Superior temporal gyrus (tissue), 1 donor: ENCODE data around the gene AP2B1.

Experiments used
- DNase-seq: peaks from one replicate; pipeline ENCODE4 v3.0.0-alpha.2; 2016; ENCODE audit errors: extremely low spot score

AP2B1 gene

DNA sequence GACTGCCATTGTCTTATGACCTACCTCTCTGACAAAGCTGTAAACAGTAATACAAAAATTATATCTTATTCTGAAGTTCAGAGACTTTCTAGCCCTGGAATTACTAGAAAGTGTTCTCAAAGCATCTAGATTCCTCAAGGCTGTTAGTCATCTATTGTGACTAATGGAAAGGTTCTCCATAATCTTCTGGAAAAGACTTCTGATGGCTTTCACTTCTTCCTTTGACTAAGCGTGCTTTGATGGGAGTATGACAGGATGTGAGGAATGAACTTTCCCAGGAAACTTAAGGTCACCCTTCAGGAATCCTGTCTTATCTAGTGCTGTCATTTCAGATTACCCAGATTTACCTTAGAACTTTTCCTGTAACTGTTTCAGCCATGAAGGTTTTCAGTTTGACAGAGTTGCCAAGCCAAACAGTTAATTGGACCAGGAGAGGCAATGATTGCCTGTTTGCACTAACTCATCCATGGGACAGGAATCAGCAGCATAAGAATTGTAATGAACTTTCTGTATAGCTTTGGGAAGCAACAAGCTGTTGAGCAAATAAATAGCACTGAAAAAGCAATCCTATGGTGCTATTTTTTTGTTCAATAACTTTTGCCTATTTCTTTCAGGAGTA is 43.5 kb downstream of the AP2B1 start:
- DNase-seq: no peak

DNA sequence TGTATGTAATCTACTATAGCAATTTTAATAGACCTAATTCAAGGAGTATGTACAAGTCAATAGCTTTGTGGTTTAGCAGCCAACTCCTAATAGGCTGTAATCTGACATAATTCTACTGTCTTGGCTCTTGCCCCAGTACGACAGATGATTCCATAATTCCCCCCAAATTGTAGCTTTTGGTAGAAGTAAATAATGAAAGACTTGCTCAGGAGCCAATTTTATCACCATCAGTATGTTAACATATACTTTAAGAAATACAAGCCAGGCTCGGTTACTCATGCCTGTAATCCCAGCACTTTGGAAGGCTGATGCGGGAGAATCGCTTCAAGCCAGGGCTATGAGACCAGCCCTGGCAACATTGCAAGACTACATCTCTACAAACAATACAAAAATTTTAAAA is 53.9 kb downstream of the AP2B1 start:
- no peak for DNase-seq

DNA sequence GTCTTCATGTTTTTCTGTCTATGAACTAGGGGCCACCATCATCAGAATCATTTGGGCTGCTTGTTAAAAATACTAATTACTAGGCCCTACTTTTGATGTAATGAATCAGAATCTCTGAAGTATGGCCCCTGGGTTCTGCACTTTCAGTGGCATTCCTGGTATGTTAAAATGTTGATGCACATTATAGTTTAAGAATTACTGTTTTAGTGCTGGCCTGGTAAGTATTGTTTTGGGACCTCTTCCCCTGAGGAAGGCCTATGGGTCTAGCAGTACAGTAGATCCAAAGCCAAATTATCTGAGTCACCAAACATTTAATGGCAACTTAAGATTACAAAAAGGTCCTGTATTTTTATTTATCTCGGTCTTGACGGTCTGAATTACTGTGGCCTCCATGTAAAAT is 58.8 kb downstream of the AP2B1 start:
- DNase-seq: no peak

DNA sequence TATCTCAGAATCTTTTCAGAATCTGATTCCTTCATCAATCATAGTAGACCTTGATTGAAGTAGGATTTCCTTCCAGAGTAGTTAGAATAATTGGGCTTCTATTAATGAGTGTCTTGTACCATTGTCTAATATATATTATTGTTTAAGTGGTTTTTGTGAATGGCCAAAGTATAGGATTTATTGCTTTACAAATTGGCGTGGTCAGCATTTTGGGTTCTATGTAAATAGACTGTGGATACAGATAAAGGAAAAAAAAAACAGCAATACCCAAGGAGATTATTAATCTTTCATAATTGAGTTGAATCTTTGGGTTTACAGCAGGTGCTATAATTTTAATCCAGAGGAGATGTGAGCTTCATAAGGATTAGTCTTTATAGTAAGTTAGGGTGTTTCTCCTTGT is 64.3 kb downstream of the AP2B1 start:
- DNase-seq: no peak

DNA sequence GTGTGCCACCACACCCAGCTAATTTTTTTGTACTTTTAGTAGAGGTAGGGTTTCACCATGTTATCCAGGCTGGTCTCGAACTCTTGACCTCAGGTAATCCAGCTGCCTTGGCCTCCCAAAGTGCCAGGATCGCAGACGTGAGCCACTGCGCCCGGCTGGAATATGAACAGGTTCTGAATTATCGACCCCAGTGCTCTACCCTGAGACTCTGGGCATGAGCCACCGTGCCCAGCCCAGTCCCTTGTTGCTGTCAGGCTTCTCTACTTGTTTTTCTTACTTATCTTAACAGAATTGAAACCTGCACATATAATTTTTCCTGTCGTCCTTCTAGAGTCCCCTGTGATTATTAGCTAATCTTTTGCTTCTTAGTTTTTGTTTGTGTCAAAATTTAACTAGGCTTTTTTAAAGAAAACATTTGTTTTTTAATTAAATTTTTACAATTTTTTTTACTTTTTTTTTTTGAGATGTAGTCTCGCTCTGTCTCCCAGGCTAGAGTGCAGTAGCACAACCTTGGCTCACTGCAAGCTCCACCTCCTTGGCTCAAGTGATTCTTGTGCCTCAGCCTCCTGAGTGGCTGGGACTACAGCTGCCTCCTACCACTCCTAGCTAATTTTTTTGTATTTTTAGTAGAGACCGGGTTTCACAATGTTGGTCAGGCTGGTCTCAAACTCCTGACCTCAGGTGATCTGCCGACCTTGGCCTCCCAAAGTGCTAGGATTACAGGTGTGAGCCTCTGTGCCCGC is 66.7 kb downstream of the AP2B1 start:
- no peak for DNase-seq

DNA sequence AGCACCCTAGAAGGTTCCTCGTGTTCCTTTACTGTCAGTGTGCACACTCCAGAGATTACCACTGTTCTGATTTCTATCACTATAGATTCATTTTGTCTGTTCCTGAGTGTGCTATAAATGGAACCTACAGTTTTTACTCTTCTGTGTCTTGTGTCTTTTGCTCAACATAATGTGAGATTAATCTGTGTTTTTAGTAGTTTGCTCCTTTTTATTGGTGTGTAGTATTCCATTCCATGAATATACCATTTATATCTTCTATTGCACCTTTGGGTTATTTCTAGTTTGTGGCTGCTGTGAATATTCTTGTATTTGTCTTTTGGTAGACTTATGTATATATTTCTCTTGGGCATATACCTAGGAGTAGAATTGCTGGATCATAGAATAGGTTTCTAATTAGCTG is 68.2 kb downstream of the AP2B1 start:
- no peak for DNase-seq

DNA sequence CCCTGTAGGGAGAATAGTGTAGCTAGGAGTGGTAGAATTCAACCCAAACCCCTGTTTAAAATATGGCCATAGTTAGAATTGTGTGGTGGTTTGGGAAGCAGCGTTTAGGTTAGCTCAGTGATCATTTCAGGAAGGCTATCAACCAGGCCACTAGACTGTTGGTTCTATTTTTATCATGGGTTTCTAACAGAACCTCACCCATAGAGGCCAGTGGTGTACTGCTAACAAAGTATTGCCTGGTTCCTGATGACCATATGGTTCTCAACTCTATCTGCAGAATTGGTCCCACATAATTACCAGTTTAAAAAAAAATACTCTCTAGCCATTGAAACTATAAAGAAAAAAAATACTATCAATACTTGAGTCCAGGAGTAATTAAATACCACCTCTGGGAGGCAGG is 73.8 kb downstream of the AP2B1 start:
- no peak for DNase-seq

DNA sequence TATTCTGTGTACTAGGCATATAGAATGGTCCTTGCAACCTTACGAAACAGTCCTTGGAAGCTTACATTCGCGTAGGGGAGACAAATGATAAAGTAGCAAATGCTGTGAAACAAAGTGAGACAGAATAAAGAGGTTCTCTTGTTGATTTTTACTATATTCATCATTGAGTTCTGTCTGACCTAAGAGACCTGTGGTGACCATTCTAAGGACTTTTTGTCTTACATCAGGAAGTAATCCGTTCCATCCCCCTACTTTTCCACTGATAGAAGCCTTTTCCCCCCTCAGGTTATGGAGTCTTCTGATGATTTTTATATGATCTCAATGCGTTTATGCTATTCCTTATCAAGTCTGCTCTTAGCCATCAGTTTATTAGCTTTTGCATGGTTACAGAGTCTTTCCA is 77.6 kb downstream of the AP2B1 start:
- DNase-seq: no peak

DNA sequence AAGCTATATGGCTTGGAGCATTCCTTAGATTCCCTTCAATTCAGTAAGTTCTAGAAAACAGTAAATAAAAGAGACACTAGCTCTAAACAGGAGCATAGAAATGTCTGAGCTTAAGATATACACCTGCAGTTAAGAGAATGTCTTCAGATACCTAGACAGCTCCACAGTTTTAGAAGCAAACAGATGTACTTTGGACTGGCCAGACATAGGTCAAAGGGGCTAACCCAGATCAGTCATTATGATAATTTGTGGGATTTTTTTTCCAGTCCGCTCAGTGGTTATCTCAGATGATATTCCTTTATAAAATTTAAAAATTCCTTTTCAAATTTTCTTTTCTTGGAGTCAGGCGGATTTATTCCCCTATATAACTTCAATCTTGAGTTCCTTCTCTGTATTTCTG is 78.5 kb downstream of the AP2B1 start:
- no peak for DNase-seq

DNA sequence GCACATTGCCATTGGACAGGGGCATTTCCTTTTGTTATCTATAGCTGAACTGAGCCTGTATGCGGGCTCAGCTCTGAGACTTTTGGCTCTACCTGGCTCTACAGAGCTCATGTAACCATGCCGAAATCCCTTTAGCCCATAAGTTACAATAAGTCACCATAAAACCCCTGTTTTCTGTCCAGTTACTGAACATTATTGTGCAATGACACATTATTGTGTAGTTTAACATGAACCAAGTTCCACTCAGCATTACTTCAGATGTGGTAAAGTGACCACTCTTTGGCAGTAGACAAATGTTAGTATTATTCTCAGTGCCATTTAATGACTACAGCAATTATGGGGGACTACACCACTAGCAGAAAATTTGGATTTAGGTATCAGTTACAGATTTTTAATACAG is 78.9 kb downstream of the AP2B1 start:
- DNase-seq: no peak

DNA sequence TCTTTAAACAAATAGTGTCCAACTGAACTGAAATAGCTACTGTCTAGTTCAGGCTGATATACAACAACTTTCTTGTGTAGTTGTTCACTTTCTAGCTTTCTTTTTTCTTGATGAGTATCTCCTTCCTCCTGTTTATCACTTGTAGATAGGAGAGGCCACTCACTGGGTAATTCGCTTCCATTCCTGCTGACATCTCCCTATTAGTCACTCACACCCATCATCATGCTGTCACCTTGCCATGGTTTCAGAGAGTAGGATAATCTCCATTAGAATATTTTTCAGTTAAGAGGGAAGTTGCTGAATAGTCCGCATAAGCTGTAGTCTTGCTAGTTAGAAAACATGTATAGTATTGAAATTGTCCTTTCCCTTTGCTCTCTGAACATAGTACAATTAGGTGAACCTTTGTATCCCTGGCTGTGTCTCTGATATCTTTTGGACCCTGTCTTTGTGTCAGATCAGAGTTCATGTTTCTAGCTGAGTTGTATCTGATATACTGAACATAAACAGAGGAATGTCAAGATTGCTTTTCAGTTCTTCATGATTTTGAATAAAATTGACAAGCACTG is 79.9 kb downstream of the AP2B1 start:
- no peak for DNase-seq

DNA sequence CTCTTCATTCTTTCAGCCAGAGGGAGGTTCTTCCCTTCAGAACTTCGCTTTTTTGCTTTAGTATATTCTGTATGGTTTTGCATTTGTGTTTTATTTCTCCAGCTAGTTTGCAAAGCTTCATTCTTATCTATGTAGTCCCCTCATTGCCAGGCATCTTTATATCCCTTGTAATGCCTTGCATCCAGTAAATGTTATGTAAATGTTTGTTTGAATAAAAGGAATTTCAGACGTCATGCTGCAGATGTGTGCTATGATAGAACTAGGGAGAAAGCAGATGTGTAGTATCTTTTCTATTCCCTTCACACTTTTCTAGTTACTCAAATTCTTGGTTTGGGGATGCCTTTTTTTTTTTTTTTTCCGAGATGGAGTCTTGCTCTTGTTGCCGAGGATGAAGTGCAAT is 81.7 kb downstream of the AP2B1 start:
- DNase-seq: no peak

DNA sequence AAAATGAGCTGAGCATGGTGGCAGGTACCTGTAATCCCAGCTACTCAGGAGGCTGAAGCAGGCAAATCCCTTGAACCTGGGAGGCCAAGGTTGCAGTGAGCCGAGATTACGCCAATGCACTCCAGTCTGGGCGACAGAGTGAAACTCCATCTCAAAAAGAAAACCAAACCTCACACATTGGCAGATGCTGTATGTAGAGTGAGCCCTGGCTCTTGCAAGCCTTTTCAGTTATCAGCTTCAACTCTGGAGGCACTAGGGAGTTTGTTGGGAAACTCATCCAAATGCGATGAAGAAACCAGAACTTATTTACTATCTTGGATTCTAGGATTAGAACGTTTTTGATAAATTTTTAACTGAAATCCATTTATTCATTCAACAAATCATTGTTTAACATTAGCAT is 87.4 kb downstream of the AP2B1 start:
- no peak for DNase-seq

DNA sequence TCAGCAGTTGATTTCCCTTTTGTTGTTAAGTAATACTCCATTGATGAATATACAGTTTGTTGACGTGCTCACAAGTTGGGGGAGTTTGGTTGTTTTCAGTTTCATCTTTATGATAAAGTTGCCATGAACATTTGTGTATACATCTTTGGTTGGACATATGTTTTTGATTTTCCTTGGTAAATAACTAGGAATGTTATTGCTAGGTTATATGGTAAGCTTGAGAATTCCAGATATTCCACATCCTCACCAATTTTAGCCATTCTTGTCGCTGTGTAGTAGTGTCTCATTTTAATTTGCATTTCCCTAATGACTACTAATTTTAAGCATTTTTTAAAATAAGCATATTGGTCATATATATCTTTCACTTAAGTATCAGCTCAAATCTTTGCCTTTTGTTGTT is 89.3 kb downstream of the AP2B1 start:
- DNase-seq: no peak

DNA sequence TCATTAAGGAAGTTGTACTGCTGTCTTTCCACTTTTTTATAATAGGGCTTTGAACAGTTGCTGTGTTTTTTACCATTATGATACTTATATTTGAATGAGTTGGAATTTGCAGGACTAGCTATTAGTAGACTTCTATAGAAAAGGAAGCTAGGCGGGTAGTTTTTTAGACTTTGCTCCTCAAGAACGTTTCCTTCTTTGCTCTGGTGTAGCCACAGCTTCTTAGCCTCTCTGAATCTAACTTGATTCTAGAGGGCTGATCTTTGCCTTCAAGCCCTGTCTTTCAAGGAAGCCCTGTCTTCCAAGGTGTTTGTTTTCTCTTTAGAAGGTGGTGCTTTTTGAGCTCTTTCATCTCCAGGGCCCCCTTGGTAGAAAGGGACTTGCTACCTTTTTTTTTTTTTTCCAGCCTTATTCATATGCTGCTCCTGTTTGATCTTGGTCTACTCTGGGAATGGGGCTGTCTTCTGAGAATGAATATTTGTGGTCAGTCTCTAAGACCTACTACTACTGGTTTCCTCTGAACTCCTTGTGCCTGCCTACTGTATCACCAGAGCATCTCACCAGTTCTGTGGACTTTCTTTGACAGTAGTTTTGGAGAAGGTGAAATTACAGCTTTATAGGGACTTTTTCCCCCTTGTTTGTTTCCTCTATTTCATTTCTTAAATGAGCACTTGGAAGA is 92.0 kb downstream of the AP2B1 start:
- no peak for DNase-seq

DNA sequence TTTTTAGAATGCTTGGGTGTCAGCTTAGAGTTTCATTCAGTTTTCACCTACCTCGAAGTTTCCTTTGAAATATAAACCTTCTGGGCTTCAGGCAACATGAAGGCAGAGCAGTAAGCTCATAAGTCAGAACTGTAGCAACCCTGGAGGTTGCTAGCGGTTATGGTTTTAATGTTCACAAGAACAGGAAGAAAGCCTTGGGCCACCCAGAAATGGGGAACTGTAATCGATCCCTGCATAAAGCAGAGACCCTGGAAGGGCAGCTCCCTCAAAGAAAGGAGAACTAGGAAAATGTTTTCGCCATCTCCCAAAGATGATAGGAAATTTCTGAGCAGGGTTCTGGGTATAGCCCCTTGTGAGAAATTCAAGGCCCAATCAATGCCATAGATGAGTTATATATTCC is 96.5 kb downstream of the AP2B1 start:
- DNase-seq: no peak

DNA sequence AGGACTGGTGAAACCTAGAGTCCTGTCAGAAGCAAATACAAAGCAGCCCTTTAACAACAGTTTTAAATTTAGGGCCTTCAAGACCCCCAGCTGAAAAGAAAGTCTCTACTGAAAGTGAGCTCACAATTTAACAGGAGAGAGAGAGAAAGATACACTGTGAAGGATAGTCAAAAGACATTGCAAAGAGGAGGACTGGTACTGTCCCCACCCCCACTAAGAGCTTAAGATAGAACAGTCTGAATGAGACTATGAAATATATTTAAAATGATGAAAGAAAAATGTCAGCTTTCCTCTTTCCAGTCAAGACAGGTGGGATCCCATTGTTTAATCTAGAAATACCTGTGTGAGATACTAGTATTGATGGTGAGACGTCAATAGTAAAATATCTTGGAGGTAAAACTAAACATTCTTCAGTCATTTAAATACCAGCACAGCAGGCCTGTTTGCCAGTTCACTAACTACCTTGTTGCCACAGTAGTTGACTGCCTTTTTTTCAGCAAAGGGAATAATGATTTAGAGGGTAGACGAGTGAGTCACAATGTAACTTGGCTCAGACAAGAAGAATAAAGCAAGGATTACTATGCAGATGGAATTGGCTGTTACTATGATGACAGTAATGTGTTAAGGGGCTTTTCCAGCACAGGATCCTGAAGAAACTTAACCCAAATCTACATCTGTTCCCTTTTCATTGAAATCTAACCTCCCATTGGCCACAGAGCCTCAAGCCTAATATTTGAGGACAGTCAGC is 97.1 kb downstream of the AP2B1 start:
- no peak for DNase-seq

DNA sequence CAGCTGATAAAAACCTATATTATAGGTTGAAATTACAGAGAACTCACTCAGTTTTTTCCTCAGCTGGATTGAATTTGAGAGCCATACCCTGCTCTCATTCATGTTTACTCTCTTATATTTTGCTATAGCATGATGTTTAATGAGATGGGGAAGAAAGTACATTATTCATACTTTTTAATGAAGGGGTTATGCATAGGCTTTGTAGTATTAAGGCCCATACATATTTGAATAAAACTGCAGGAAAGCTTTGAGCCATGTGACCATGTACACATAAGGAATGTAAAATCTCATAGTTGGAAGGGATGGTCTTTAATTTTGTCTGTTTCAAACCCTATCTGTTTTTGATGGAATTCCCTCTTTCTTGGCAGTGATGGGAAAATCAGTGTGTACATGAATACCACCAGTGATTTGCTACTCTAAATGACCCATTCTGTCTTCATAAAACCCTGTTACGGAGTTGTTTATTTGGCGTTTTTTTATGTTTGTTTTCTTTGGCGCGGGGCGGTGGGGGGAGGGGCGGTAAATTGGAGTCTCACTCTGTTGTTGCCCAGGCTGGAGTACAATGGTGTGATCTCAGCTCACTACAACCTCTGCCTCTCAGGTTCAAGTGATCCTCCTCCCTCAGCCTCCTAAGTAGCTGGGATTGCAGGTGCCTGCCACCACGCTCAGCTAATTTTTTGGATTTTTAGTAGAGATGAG is 105.5 kb downstream of the AP2B1 start:
- DNase-seq: no peak

DNA sequence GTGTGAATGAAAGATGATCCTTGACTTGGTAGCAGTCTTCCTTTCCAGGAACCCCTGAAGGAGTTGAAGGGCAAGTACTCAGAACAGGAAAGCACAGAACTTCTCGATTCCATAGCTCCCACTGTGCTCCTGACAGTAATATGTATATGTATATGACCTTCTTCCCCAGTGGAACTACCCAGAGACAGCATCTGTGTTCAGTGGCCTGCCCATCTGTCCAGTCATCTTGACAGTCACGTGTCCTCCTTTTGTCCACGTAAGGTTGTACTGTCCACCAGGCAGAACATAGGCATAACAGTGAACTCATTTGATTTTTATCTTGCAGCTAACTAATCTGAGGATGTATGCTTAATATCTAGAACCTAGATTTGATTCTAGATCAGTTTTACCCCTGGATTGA is 106.5 kb downstream of the AP2B1 start:
- no peak for DNase-seq

DNA sequence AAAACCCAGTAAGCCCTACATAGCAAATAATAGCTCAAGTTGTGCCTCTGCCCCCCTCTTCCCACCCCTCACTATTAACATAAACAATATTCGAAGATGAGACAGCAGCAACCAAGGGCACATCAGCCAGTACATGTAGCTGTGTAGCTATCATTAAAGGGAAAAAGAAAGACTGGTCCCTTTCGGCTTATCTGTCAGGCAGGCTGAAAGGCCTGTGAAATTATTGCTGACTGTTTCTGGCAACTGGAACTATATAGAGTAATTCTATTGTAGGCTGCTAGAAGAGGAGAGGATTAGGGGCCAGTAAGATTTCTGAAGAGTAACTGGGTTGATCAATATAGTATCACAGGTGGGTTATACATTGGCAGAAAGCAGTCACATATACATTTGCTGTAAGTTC is 107.8 kb downstream of the AP2B1 start:
- DNase-seq: no peak

DNA sequence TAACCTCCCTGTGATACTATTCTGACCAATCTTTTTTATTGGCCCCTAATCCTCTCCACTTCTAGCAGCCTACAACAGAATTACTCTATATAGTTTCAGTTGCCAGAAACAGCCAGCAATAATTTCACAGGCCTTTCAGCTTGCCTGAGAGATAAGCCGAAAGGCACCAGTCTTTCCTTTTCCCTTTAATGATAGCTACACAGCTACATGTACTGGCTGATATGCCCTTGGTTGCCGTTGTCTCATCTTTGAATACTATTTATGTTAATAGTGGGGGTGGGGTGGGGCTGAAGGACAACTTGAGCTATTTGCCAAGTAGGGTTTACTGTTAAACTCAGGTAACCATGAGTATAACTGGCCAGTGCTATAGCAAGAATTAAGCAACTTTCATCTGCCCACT is 108.5 kb downstream of the AP2B1 start:
- DNase-seq: no peak

DNA sequence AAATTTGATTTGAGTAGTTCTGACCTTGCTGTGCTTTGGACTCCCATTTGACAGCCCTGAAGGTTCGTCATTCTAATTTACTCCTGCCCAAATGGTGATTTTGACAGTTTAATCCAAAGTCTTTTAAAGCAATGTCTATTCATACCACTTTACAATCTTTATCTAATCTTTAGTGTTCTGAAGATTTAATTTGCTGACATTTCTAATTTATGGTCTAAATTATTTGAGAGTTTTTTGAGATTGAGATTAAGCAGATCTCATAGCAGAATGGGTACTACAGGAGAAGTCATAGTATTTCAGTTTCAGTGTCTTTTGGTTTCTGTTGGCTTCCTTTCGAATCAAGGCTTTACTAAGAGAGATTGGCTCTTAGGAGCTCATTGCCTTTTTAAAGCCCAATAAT is 111.7 kb downstream of the AP2B1 start:
- no peak for DNase-seq
